Esophagus muscularis mucosa (tissue), 4 donors: ENCODE results near the gene COQ7. TPM values are rescaled to one million over a fixed set of nuclear protein-coding genes. Genes with fewer than 3 reads are reported as not detected.

Experiments
- DNase-seq: peaks from one replicate; pipeline ENCODE4 v3.0.0-alpha.2; 2017; ENCODE audit errors: extremely low spot score
- H3K27ac ChIP-seq, 4 donors: fragments of 200-600 bp; sonication (generic); replicated peaks in 1 of 4; 1 replicate in 3 of 4; 2 replicates in 1 of 4; pipeline ENCODE4 v1.5.1; 2016 to 2019; ENCODE audit warnings: mild to moderate bottlenecking in 1 of 4
- H3K27me3 ChIP-seq, 4 donors: fragments of 200-600 bp; sonication (generic); one replicate each; pipeline versions ENCODE4 v1.5.1 to v1.6.0; 2016 to 2019
- H3K36me3 ChIP-seq, 4 donors: fragments of 200-600 bp; sonication (generic); one replicate each; pipeline ENCODE4 v1.5.1; 2016 to 2019
- H3K4me1 ChIP-seq, 4 donors: fragments of 200-600 bp; sonication (generic); one replicate each; pipeline ENCODE4 v1.5.1; 2016 to 2019
- H3K4me3 ChIP-seq, 4 donors: fragments of 200-600 bp; sonication (generic); 1 replicate in 2 of 4; 2 replicates in 2 of 4; pipeline ENCODE4 v1.5.1; 2016 to 2019; ENCODE audit warnings: mild to moderate bottlenecking in 4 of 4, moderate library complexity in 1 of 4
- H3K9me3 ChIP-seq, 4 donors: fragments of 200-600 bp; sonication (generic); 1 replicate in 3 of 4; 2 replicates in 1 of 4; pipeline ENCODE4 v1.5.1; 2016 to 2019
- CTCF ChIP-seq, 3 experiments: fragments of 200-600 bp in 2 of 3; fragments of 450-650 bp in 1 of 3; sonication (generic) in 2 of 3; IDR thresholded peaks; one replicate each; pipeline ENCODE4 v1.5.1; 2017 to 2019; ENCODE audit warnings: antibody characterized with exemption in 3 of 3, mild to moderate bottlenecking in 2 of 3, moderate library complexity in 1 of 3
- EP300 ChIP-seq: sonication (generic); formaldehyde crosslinking; IDR thresholded peaks from one replicate; pipeline ENCODE4 v1.6.1; 2017; ENCODE audit warnings: antibody characterized with exemption
- POLR2A ChIP-seq: fragments of 450-650 bp; IDR thresholded peaks from one replicate; pipeline ENCODE4 v1.6.1; 2017; ENCODE audit warnings: antibody characterized with exemption, moderate library complexity, mild to moderate bottlenecking, low read depth
- POLR2AphosphoS5 ChIP-seq, 2 donors: sonication (generic); formaldehyde crosslinking; IDR thresholded peaks; one replicate each; pipeline ENCODE4 v1.6.1; 2017; ENCODE audit warnings: antibody characterized with exemption in 2 of 2
- WGBS: methylation state at CpG from one replicate; pipeline ENCODE4 v1.1.5; 2018; 5-methylcytosine and 5-hydroxymethylcytosine counted together
- intact Hi-C: fragments of 100-400 bp; cut with DNase I; formaldehyde crosslinking; loops from one replicate; pipeline ENCODE4 v1.15.1; 2023
- total RNA-seq, 4 donors: library from RNA; depleted of rRNA; stranded (reverse); fragments of >200 nt; gene quantifications; one replicate each; pipeline versions ENCODE4 v1.1.0 to v1.2.1, GENCODE V29; 2016

Gene COQ7
- total RNA-seq, 4 donors from 2014 or later = 19.1 to 31.2 (median 28.8) TPM

- Histone ChIP-seq H3K4me1 (no peaks in the 10 kb centered on the region), H3K4me3 (no peak overlapping the region), H3K9me3 (no peaks in the 10 kb centered on the region), H3K27ac (no peak overlapping the region), H3K36me3 (no peaks in the 10 kb centered on the region), H3K27me3 (no peaks in the 10 kb centered on the region)
- TF ChIP-seq CTCF (IDR thresholded peaks at IDR 0.05) = no peak
- no peak for TF ChIP-seq POLR2A
- TF ChIP-seq POLR2AphosphoS5 (IDR thresholded peaks at IDR 0.05) = no peak
- DNase-seq = no peak
- WGBS = 87% methylated on average over 2 of the region's 2 CpGs
- intact Hi-C loops = no loop called here
These were observed 25.4 kb downstream of the COQ7 start for GRCh38 chr16:19092653-19093410.

GRCh38 chr16:19093631-19094541 lies 26.5 kb downstream of the COQ7 start:
- no peak for TF ChIP-seq EP300
- no peak for TF ChIP-seq POLR2AphosphoS5 (IDR thresholded peaks at IDR 0.05)
- TF ChIP-seq POLR2A = no peak
- no peak for TF ChIP-seq CTCF (IDR thresholded peaks at IDR 0.05)
- intact Hi-C loops = no loop called here
- Histone ChIP-seq H3K4me3 (no peak overlapping the region), H3K27ac (no peak overlapping the region), H3K4me1 (no peaks in the 10 kb centered on the region), H3K9me3 (no peaks in the 10 kb centered on the region), H3K27me3 (no peaks in the 10 kb centered on the region), H3K36me3 (no peaks in the 10 kb centered on the region)
- DNase-seq = no peak
- WGBS = 75% methylated on average over 15 of the region's 15 CpGs

DNA sequence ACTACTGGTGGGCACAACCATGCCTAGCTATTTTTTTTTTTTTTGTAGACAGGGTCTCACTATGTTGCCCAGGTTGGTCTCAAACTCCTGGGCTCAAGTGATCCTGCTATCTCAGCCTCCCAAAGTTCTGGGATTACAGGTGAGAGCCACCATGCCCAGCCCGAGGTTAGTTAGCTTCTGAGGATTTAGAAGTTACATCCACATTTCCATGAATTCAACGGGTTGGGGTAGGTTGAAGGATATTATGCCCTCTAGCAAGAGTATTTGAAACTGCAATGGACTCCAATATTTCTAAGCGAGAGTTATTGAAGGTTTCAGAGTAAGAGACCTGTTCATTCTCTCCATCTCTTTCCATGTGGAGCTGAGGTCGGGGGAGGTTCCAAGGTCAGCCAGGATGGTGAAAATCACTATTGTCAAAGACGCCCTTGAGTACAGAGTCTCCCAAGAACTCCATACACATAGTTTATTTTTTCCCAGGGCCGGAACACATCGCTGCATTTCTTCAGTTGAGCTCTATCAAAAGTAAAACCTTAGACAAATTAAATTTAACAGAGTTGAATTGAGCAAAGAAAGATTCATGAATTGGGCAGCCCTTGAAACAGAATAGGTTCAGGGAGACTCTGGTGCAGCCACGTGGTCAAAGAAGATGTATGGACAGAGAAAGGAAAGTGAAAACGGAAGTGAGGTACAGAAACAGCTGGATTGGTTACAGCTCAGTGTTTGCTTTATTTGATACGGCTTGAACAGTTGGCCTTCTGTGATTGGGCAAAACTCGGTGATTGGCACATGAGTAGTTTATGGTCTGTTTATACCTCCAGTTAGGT lies 27.3 kb downstream of the COQ7 start:
- 77% methylated on average over 11 of the region's 11 CpGs for WGBS
- no peaks in the 10 kb centered on the region for H3K36me3 ChIP-seq
- DNase-seq = no peak
- H3K27ac ChIP-seq = no peak overlapping the region
- no peaks in the 10 kb centered on the region for H3K27me3 ChIP-seq
- H3K9me3 ChIP-seq = no peaks in the 10 kb centered on the region
- intact Hi-C loops = no loop called here
- H3K4me1 ChIP-seq = no peaks in the 10 kb centered on the region
- H3K4me3 ChIP-seq = no peak overlapping the region
- no peak for TF ChIP-seq CTCF (IDR thresholded peaks at IDR 0.05)

DNA sequence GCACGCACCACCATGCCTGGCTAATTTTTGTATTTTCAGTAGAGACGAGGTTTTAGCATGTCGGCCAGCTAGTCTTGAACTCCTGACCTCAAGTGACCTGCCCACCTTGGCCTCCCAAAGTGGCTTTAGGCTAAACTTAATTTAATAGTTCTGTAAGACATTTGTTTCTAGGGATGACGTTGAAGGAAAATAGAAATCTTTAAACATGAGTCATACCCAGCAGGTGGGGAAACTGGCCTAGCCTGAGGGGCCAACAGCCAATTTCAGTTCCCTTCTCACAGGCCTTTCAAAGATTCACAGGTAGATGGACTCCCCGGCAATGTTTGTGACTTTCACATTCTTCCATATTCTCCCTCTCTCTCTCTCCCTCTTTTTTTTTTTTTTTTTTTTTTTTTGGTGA lies 28.2 kb downstream of the COQ7 start:
- TF ChIP-seq EP300 = no peak
- no peak for TF ChIP-seq POLR2A
- no peak for TF ChIP-seq CTCF (IDR thresholded peaks at IDR 0.05)
- TF ChIP-seq POLR2AphosphoS5 (IDR thresholded peaks at IDR 0.05) = no peak
- WGBS = 82% methylated on average over 5 of the region's 5 CpGs
- no peaks in the 10 kb centered on the region for H3K4me1 ChIP-seq
- no peaks in the 10 kb centered on the region for H3K27me3 ChIP-seq
- H3K4me3 ChIP-seq = no peak overlapping the region
- H3K27ac ChIP-seq = no peak overlapping the region
- intact Hi-C loops = no loop called here
- DNase-seq = no peak
- H3K9me3 ChIP-seq = no peaks in the 10 kb centered on the region
- no peaks in the 10 kb centered on the region for H3K36me3 ChIP-seq
